Esophagus squamous epithelium (tissue), 5 donors: ENCODE results near the gene FGD6. TPM values are rescaled to one million over a fixed set of nuclear protein-coding genes. Genes with fewer than 3 reads are reported as not detected.

Experiments used
- DNase-seq: peaks from one replicate; lab custom pipeline; 2025; lab: John Stamatoyannopoulos, UW
- H3K27ac ChIP-seq, 4 donors: fragments of 200-600 bp; sonication (generic); one replicate each; pipeline ENCODE4 v1.5.1; 2016 to 2019; ENCODE audit warnings: mild to moderate bottlenecking in 1 of 4
- H3K27me3 ChIP-seq, 4 donors: fragments of 200-600 bp; sonication (generic); 1 replicate in 3 of 4; 2 replicates in 1 of 4; pipeline versions ENCODE4 v1.5.1 to v1.6.0; 2017 to 2021; ENCODE audit warnings: antibody characterized with exemption in 1 of 4
- H3K36me3 ChIP-seq, 3 donors: fragments of 200-600 bp; sonication (generic); one replicate each; pipeline ENCODE4 v1.5.1; 2016 to 2019
- H3K4me1 ChIP-seq, 3 donors: fragments of 200-600 bp; sonication (generic); one replicate each; pipeline ENCODE4 v1.5.1; 2017 to 2019
- H3K4me3 ChIP-seq, 4 donors: fragments of 200-600 bp; sonication (generic); 1 replicate in 3 of 4; 2 replicates in 1 of 4; pipeline ENCODE4 v1.5.1; 2016 to 2019; ENCODE audit warnings: mild to moderate bottlenecking in 2 of 4, moderate library complexity in 1 of 4
- H3K9me3 ChIP-seq, 3 donors: fragments of 200-600 bp; sonication (generic); one replicate each; pipeline ENCODE4 v1.5.1; 2016 to 2019
- CTCF ChIP-seq, 6 experiments: fragments of 450-650 bp in 4 of 6; fragments of 200-600 bp in 2 of 6; sonication (generic) in 2 of 6; IDR thresholded peaks; one replicate each; pipeline ENCODE4 v1.5.1; 2016 to 2019; ENCODE audit warnings: antibody characterized with exemption in 6 of 6, mild to moderate bottlenecking in 4 of 6, moderate library complexity in 4 of 6
- POLR2A ChIP-seq, 4 donors: fragments of 450-650 bp; IDR thresholded peaks; one replicate each; pipeline ENCODE4 v1.6.1; 2017; ENCODE audit warnings: antibody characterized with exemption in 4 of 4, mild to moderate bottlenecking in 4 of 4, moderate library complexity in 3 of 4
- WGBS, 2 donors: methylation state at CpG; one replicate each; pipeline ENCODE4 v1.1.5; 2018; 5-methylcytosine and 5-hydroxymethylcytosine counted together
- intact Hi-C: fragments of 100-400 bp; cut with DNase I; formaldehyde crosslinking; loops from one replicate; pipeline ENCODE4 v1.15.0; 2022
- total RNA-seq, 4 donors: library from RNA; depleted of rRNA; stranded (reverse); fragments of >200 nt; gene quantifications; one replicate each; pipeline ENCODE4 v1.1.0, GENCODE V29; 2016
- donor health status: DM: yes; HTN: yes; CAD: no.

The FGD6 gene
- total RNA-seq, 4 donors from 2014 or later, result 10.0 to 19.1 (median 13.2) TPM

GRCh38 chr12:95220726-95221125 lies 3.5 kb upstream of the FGD6 start:
- no peak for TF ChIP-seq CTCF (IDR thresholded peaks at IDR 0.05)
- no peak for TF ChIP-seq POLR2A (IDR thresholded peaks at IDR 0.05)
- intact Hi-C loops, result no loop called here

GRCh38 chr12:95220190-95220589 lies 2.9 kb upstream of the FGD6 start:
- TF ChIP-seq POLR2A (IDR thresholded peaks at IDR 0.05) (no peak), CTCF (IDR thresholded peaks at IDR 0.05) (no peak)
- DNase-seq, result no peak
- H3K9me3 ChIP-seq, result no peaks in the 10 kb centered on the region
- 75 to 96% methylated on average over 3 to 4 of the region's 4 CpGs for WGBS, 2 donors
- intact Hi-C loops, result no loop called here
- H3K27me3 ChIP-seq, result no peaks in the 10 kb centered on the region
- H3K36me3 ChIP-seq, result peaks cover 0 to 13% (median 0%) of the 10 kb centered on the region in 3 donors
- peak overlapping the region in 2 of 4 donors; percentile 2 to 99 for H3K27ac ChIP-seq
- no peak overlapping the region for H3K4me3 ChIP-seq
- H3K4me1 ChIP-seq, result peaks cover 9 to 76% (median 17%) of the 10 kb centered on the region in 3 donors

More at GRCh38 chr12:95220726-95221125, 3.5 kb upstream of the FGD6 start:
- H3K27me3 ChIP-seq, result no peaks in the 10 kb centered on the region
- H3K36me3 ChIP-seq, result peaks cover 0 to 16% (median 0%) of the 10 kb centered on the region in 3 donors
- no peak overlapping the region for H3K27ac ChIP-seq
- peaks cover 9 to 70% (median 15%) of the 10 kb centered on the region in 3 donors for H3K4me1 ChIP-seq
- no peak overlapping the region for H3K4me3 ChIP-seq
- no peaks in the 10 kb centered on the region for H3K9me3 ChIP-seq
- DNase-seq, result no peak

- Histone ChIP-seq H3K36me3 (no peaks in the 10 kb centered on the region), H3K27ac (peak overlapping the region; percentile 97 to 99 (median 98)), H3K4me3 (peak overlapping the region; percentile 61 to 86 (median 76)), H3K9me3 (no peaks in the 10 kb centered on the region), H3K4me1 (peaks cover 0 to 76% (median 23%) of the 10 kb centered on the region in 3 donors), H3K27me3 (no peaks in the 10 kb centered on the region)
- 0 to 1% methylated on average over 22 to 27 of the region's 35 CpGs for WGBS, 2 donors
- TF ChIP-seq POLR2A (IDR thresholded peaks at IDR 0.05) (no peak), CTCF (IDR thresholded peaks at IDR 0.05) (peak in 1 of 6 experiments; percentile 6)
- DNase-seq, result no peak
- intact Hi-C loops, result loop anchor here (5.0 kb wide), 1 partner anchor 101 kb away; no protein-coding TSS in a partner anchor
Observed at GRCh38 chr12:95218150-95219133, 1.2 kb upstream of the FGD6 start.

- Histone ChIP-seq H3K27me3 (no peaks in the 10 kb centered on the region), H3K27ac (peak overlapping the region; percentile 87 to 99 (median 97)), H3K9me3 (no peaks in the 10 kb centered on the region), H3K36me3 (no peaks in the 10 kb centered on the region), H3K4me1 (peaks cover 0 to 79% (median 30%) of the 10 kb centered on the region in 3 donors), H3K4me3 (peak overlapping the region; percentile 61 to 86 (median 76))
- intact Hi-C loops, result loop anchor here (5.0 kb wide), 1 partner anchor 100 kb away; no protein-coding TSS in a partner anchor
- WGBS, 2 donors, result 0 to 1% methylated on average over 25 to 30 of the region's 45 CpGs
- DNase-seq, result no peak
- TF ChIP-seq POLR2A (IDR thresholded peaks at IDR 0.05), result no peak
- TF ChIP-seq CTCF (IDR thresholded peaks at IDR 0.05), result no peak
Observed at GRCh38 chr12:95216711-95217376, 423 bp downstream of the FGD6 start.
